ENCODE results near the gene SCARF2. TPM values are rescaled to one million over a fixed set of nuclear protein-coding genes. Genes with fewer than 3 reads are reported as not detected.
"Not testable (repeated sequence)": the region's sequence is repeated elsewhere in the genome, so short reads cannot be mapped to it uniquely, and the experiment has no call there.

The SCARF2 gene
- total and polyA plus RNA-seq, 10 donors: 1.1 to 18.0 (median 9.4) TPM

- no peaks in the 10 kb centered on the region for H3K36me3 ChIP-seq
- DNase-seq: no peak
- intact Hi-C loops (cut with DNase I; ENCODE audit: low total_unique reads): no loop called here
- H3K9me3 ChIP-seq: no peaks in the 10 kb centered on the region
- H3K27ac ChIP-seq: no peak overlapping the region
- 91 to 95% (median 93%) methylated on average over 9 of the region's 9 CpGs for WGBS, 5 donors
- H3K4me3 ChIP-seq: no peak overlapping the region
- peaks cover 0 to 35% (median 0%) of the 10 kb centered on the region in 7 donors for H3K27me3 ChIP-seq (replicated peaks in 1 of 7)
- TF ChIP-seq POLR2AphosphoS5 (IDR thresholded peaks at IDR 0.05): no peak
- TF ChIP-seq CTCF (IDR thresholded peaks at IDR 0.05 in 8 of 11, conservative IDR thresholded peaks at IDR 0.05 in 3 of 11): no peak
- no peak for TF ChIP-seq POLR2A (IDR thresholded peaks at IDR 0.05)
- no peaks in the 10 kb centered on the region for H3K4me1 ChIP-seq
Observed at GRCh38 chr22:20383538-20383937, 54.1 kb downstream of the SCARF2 start.

GRCh38 chr22:20380486-20380885 is 57.1 kb downstream of the SCARF2 start:
- Histone ChIP-seq H3K27me3 (replicated peaks in 1 of 7) (peaks cover 0 to 24% (median 0%) of the 10 kb centered on the region in 7 donors), H3K4me3 (no peak overlapping the region), H3K9me3 (no peaks in the 10 kb centered on the region), H3K36me3 (no peaks in the 10 kb centered on the region), H3K4me1 (no peaks in the 10 kb centered on the region), H3K27ac (no peak overlapping the region)
- intact Hi-C loops (cut with DNase I; ENCODE audit: low total_unique reads): no loop called here
- TF ChIP-seq POLR2AphosphoS5 (IDR thresholded peaks at IDR 0.05) (no peak), CTCF (IDR thresholded peaks at IDR 0.05 in 8 of 11, conservative IDR thresholded peaks at IDR 0.05 in 3 of 11) (no peak), POLR2A (IDR thresholded peaks at IDR 0.05) (no peak)
- no peak for DNase-seq
- 21 to 54% (median 31%) methylated on average over 1 of the region's 1 CpG for WGBS, 5 donors

GRCh38 chr22:20378684-20379083 is 58.9 kb downstream of the SCARF2 start:
- DNase-seq; H3K9me3 ChIP-seq; H3K27ac ChIP-seq; H3K4me1 ChIP-seq; H3K36me3 ChIP-seq; intact Hi-C loops (cut with DNase I; ENCODE audit: low total_unique reads); H3K4me3 ChIP-seq; H3K27me3 ChIP-seq (replicated peaks in 1 of 7): not testable (repeated sequence)
- WGBS, 5 donors: 88 to 96% (median 90%) methylated on average over 5 of the region's 5 CpGs

- intact Hi-C loops (cut with DNase I; ENCODE audit: low total_unique reads): no loop called here
- Histone ChIP-seq H3K27ac (no peak overlapping the region), H3K36me3 (no peaks in the 10 kb centered on the region), H3K9me3 (no peaks in the 10 kb centered on the region), H3K27me3 (replicated peaks in 1 of 7) (peaks cover 0 to 3% (median 0%) of the 10 kb centered on the region in 7 donors), H3K4me1 (no peaks in the 10 kb centered on the region), H3K4me3 (no peak overlapping the region)
- TF ChIP-seq CTCF (IDR thresholded peaks at IDR 0.05 in 8 of 11, conservative IDR thresholded peaks at IDR 0.05 in 3 of 11): no peak
- TF ChIP-seq POLR2A (IDR thresholded peaks at IDR 0.05): no peak
- TF ChIP-seq POLR2AphosphoS5 (IDR thresholded peaks at IDR 0.05): no peak
- no peak for DNase-seq
- WGBS, 5 donors: 70 to 90% (median 81%) methylated on average over 4 of the region's 4 CpGs
Observed at GRCh38 chr22:20378110-20378509, 59.5 kb downstream of the SCARF2 start.

- H3K27ac ChIP-seq; H3K4me1 ChIP-seq; H3K9me3 ChIP-seq; DNase-seq; H3K4me3 ChIP-seq; H3K36me3 ChIP-seq; intact Hi-C loops (cut with DNase I; ENCODE audit: low total_unique reads); H3K27me3 ChIP-seq (replicated peaks in 1 of 7): not testable (repeated sequence)
- 92 to 98% (median 95%) methylated on average over 11 of the region's 11 CpGs for WGBS, 5 donors
Observed at GRCh38 chr22:20376983-20377382, 60.6 kb downstream of the SCARF2 start.

GRCh38 chr22:20376281-20376680 is 61.3 kb downstream of the SCARF2 start:
- H3K27me3 ChIP-seq (replicated peaks in 1 of 7); intact Hi-C loops (cut with DNase I; ENCODE audit: low total_unique reads); H3K4me3 ChIP-seq; DNase-seq; H3K27ac ChIP-seq; H3K36me3 ChIP-seq; H3K9me3 ChIP-seq; H3K4me1 ChIP-seq: not testable (repeated sequence)
- WGBS, 5 donors: 93 to 97% (median 95%) methylated on average over 8 of the region's 8 CpGs

Data from spleen (tissue), 11 donors.